HG03280 (cell line): ENCODE data around the gene CACNA1S.

Source experiments
- ATAC-seq: cut with Tn5 transposase; IDR thresholded peaks from one replicate; pipeline ENCODE4 v1.9.1; 2021; ENCODE audit warnings: mild to moderate bottlenecking, moderate library complexity; ENCODE audit not compliant: unreplicated experiment

CACNA1S gene

DNA sequence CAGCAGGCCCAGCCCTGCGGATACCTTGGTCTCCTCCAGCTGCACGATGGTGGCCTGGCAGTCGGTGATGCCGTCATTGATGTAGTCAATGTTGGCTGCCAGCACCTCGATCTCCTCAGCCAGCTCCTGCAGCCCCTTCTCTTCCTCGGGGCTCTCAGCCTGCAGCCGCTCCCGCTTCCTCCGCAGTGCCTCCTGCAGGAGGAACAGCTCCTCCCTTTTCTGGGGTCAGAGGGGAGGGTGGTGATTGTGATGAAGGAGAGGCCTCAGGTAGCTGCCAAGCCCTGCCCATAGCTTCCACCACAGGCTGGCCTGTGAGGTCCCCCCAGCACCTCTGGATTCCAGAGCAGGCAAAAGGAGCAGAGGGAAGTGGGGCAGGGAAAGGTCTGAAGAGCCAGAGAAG, 122.1 kb downstream of the CACNA1S start:
- ATAC-seq: no peak
